H1 (cell line): ENCODE results near the gene ARID4B.

Experiments
- ATF3 ChIP-seq: IDR thresholded peaks from 2 replicates; pipeline ENCODE4 v1.6.1; 2011; ENCODE audit warnings: low read depth, mild to moderate bottlenecking, low read length; ENCODE audit not compliant: insufficient read depth
- CTCF ChIP-seq, 3 experiments: IDR thresholded peaks; 1 replicate in 2 of 3; 2 replicates in 1 of 3; pipeline versions ENCODE4 v1.5.1 to v1.6.1; 2011; ENCODE audit warnings: low read length in 3 of 3, mild to moderate bottlenecking in 3 of 3, inconsistent platforms in 2 of 3, low read depth in 1 of 3, moderate library complexity in 1 of 3; ENCODE audit not compliant: insufficient read depth in 1 of 3; ENCODE audit errors: control extremely low read depth in 1 of 3
- FOSL1 ChIP-seq: IDR thresholded peaks from 2 replicates; pipeline ENCODE4 v1.6.1; 2011; ENCODE audit warnings: mild to moderate bottlenecking, low read depth, low read length, moderate library complexity; ENCODE audit not compliant: insufficient read depth
- JUN ChIP-seq: IDR thresholded peaks from 2 replicates; pipeline ENCODE4 v1.6.1; 2011; ENCODE audit warnings: low read depth, mild to moderate bottlenecking, improper control_type of control experiment, low read length
- POLR2A ChIP-seq, 2 experiments: IDR thresholded peaks; 1 replicate in 1 of 2; 2 replicates in 1 of 2; pipeline ENCODE4 v1.6.1; 2011; ENCODE audit warnings: low read depth in 2 of 2, low read length in 2 of 2, mild to moderate bottlenecking in 2 of 2; ENCODE audit errors: control extremely low read depth in 1 of 2
- POLR2AphosphoS5 ChIP-seq: IDR thresholded peaks from 2 replicates; pipeline ENCODE4 v1.6.1; 2011; ENCODE audit warnings: low read depth, low read length
- RFX5 ChIP-seq: IDR thresholded peaks from 2 replicates; pipeline ENCODE4 v1.6.1; 2011; ENCODE audit warnings: low read depth, low read length, improper control_type of control experiment, borderline replicate concordance
- TAF1 ChIP-seq: IDR thresholded peaks from 2 replicates; pipeline ENCODE4 v1.6.1; 2011; ENCODE audit warnings: mild to moderate bottlenecking, low read depth, low read length
- TAF7 ChIP-seq: optimal IDR thresholded peaks from 2 replicates; pipeline ENCODE3; 2011; ENCODE audit warnings: low read depth, mild to moderate bottlenecking, inconsistent platforms, low read length, moderate library complexity, borderline replicate concordance

GRCh38 chr1:235375919-235376605, 48.1 kb upstream of the ARID4B start:
- TF ChIP-seq JUN (no peak), ATF3 (no peak), FOSL1 (no peak), POLR2A (IDR thresholded peaks at IDR 0.05; ENCODE audit: control extremely low read depth in 1 of 2, low read depth in 2 of 2, low read length in 2 of 2) (no peak), CTCF (IDR thresholded peaks at IDR 0.05; ENCODE audit: control extremely low read depth in 1 of 3, insufficient read depth in 1 of 3, low read depth in 1 of 3, low read length in 3 of 3) (no peak), RFX5 (no peak), TAF1 (no peak), POLR2AphosphoS5 (no peak), TAF7 (no peak)
